DND-41 (cell line): Measurements from ENCODE around the gene TBL1X.

Experiments
- CTCF ChIP-seq: IDR thresholded peaks from 2 replicates; pipeline ENCODE4 v1.5.1; 2012; ENCODE audit warnings: borderline replicate concordance, low read length, moderate library complexity, mild to moderate bottlenecking; ENCODE audit not compliant: poor library complexity, severe bottlenecking; ENCODE audit errors: extremely low read depth
- EZH2 ChIP-seq: IDR thresholded peaks from 3 replicates; pipeline ENCODE4 v1.6.1; 2012; ENCODE audit warnings: borderline replicate concordance, low read depth, mild to moderate bottlenecking, moderate library complexity, low read length, inconsistent platforms; ENCODE audit not compliant: severe bottlenecking

GRCh38 chrX:9739130-9739529 lies 274.3 kb downstream of the TBL1X start:
- no peak for TF ChIP-seq CTCF
- TF ChIP-seq EZH2: no peak
